ENCODE measurements around the gene CACTIN.

Gene CACTIN

GRCh38 chr19:3576696-3577443 is 49.7 kb downstream of the CACTIN start:
- Histone ChIP-seq H3K9me3 (ENCODE audit: insufficient read depth, low read length) (no peaks in the 10 kb centered on the region), H3K9ac (ENCODE audit: insufficient read length, low read depth) (peak overlapping the region; percentile 32), H3K36me3 (ENCODE audit: insufficient read depth, insufficient read length, low read length) (peaks cover 36% of the 10 kb centered on the region), H3K27me3 (ENCODE audit: insufficient read depth, insufficient read length) (no peaks in the 10 kb centered on the region), H3K4me3 (ENCODE audit: insufficient read length, low read depth) (no peak overlapping the region), H3K4me1 (ENCODE audit: insufficient read depth, insufficient read length) (peaks cover 17% of the 10 kb centered on the region)
- DNase-seq (ENCODE audit: low read depth, low spot score): no peak
- no peak for TF ChIP-seq SUZ12 (IDR thresholded peaks at IDR 0.05; ENCODE audit: extremely low read depth, insufficient read depth, insufficient read length)
- TF ChIP-seq ZNF274 (IDR thresholded peaks at IDR 0.05; ENCODE audit: low read depth, low read length): no peak
- no peak for TF ChIP-seq YY1 (IDR thresholded peaks at IDR 0.05; ENCODE audit: insufficient read depth, insufficient read length)

GRCh38 chr19:3575949-3576673 is 50.5 kb downstream of the CACTIN start:
- no peaks in the 10 kb centered on the region for H3K27me3 ChIP-seq (ENCODE audit: insufficient read depth, insufficient read length)
- TF ChIP-seq ZNF274 (IDR thresholded peaks at IDR 0.05; ENCODE audit: low read depth, low read length) (no peak), YY1 (IDR thresholded peaks at IDR 0.05; ENCODE audit: insufficient read depth, insufficient read length) (no peak), SUZ12 (IDR thresholded peaks at IDR 0.05; ENCODE audit: extremely low read depth, insufficient read depth, insufficient read length) (no peak)
- peaks cover 17% of the 10 kb centered on the region for H3K4me1 ChIP-seq (ENCODE audit: insufficient read depth, insufficient read length)
- no peak for DNase-seq (ENCODE audit: low read depth, low spot score)
- peak overlapping the region; percentile 32 for H3K9ac ChIP-seq (ENCODE audit: insufficient read length, low read depth)
- peaks cover 36% of the 10 kb centered on the region for H3K36me3 ChIP-seq (ENCODE audit: insufficient read depth, insufficient read length, low read length)
- H3K9me3 ChIP-seq (ENCODE audit: insufficient read depth, low read length): no peaks in the 10 kb centered on the region
- H3K4me3 ChIP-seq (ENCODE audit: insufficient read length, low read depth): no peak overlapping the region

- Histone ChIP-seq H3K9me3 (ENCODE audit: insufficient read depth, low read length) (no peaks in the 10 kb centered on the region), H3K27me3 (ENCODE audit: insufficient read depth, insufficient read length) (no peaks in the 10 kb centered on the region), H3K4me3 (ENCODE audit: insufficient read length, low read depth) (no peak overlapping the region), H3K36me3 (ENCODE audit: insufficient read depth, insufficient read length, low read length) (peaks cover 36% of the 10 kb centered on the region), H3K9ac (ENCODE audit: insufficient read length, low read depth) (peak overlapping the region; percentile 50), H3K4me1 (ENCODE audit: insufficient read depth, insufficient read length) (peaks cover 17% of the 10 kb centered on the region)
- no peak for TF ChIP-seq SUZ12 (IDR thresholded peaks at IDR 0.05; ENCODE audit: extremely low read depth, insufficient read depth, insufficient read length)
- no peak for TF ChIP-seq ZNF274 (IDR thresholded peaks at IDR 0.05; ENCODE audit: low read depth, low read length)
- no peak for TF ChIP-seq YY1 (IDR thresholded peaks at IDR 0.05; ENCODE audit: insufficient read depth, insufficient read length)
- DNase-seq (ENCODE audit: low read depth, low spot score): no peak
These were observed 51.3 kb downstream of the CACTIN start for GRCh38 chr19:3575260-3575741.

GRCh38 chr19:3573858-3574637 is 52.5 kb downstream of the CACTIN start:
- DNase-seq (ENCODE audit: low read depth, low spot score): peak; percentile 97
- TF ChIP-seq YY1 (IDR thresholded peaks at IDR 0.05; ENCODE audit: insufficient read depth, insufficient read length) (peak; percentile 41), SUZ12 (IDR thresholded peaks at IDR 0.05; ENCODE audit: extremely low read depth, insufficient read depth, insufficient read length) (no peak), ZNF274 (IDR thresholded peaks at IDR 0.05; ENCODE audit: low read depth, low read length) (no peak)
- Histone ChIP-seq H3K4me3 (ENCODE audit: insufficient read length, low read depth) (peak overlapping the region; percentile 95), H3K9me3 (ENCODE audit: insufficient read depth, low read length) (no peaks in the 10 kb centered on the region), H3K27me3 (ENCODE audit: insufficient read depth, insufficient read length) (no peaks in the 10 kb centered on the region), H3K9ac (ENCODE audit: insufficient read length, low read depth) (peak overlapping the region; percentile 95), H3K36me3 (ENCODE audit: insufficient read depth, insufficient read length, low read length) (peaks cover 34% of the 10 kb centered on the region), H3K4me1 (ENCODE audit: insufficient read depth, insufficient read length) (peaks cover 17% of the 10 kb centered on the region)

- TF ChIP-seq YY1 (IDR thresholded peaks at IDR 0.05; ENCODE audit: insufficient read depth, insufficient read length): no peak
- no peak for TF ChIP-seq SUZ12 (IDR thresholded peaks at IDR 0.05; ENCODE audit: extremely low read depth, insufficient read depth, insufficient read length)
- no peak for TF ChIP-seq ZNF274 (IDR thresholded peaks at IDR 0.05; ENCODE audit: low read depth, low read length)
- Histone ChIP-seq H3K4me1 (ENCODE audit: insufficient read depth, insufficient read length) (peaks cover 17% of the 10 kb centered on the region), H3K9ac (ENCODE audit: insufficient read length, low read depth) (peak overlapping the region; percentile 95), H3K27me3 (ENCODE audit: insufficient read depth, insufficient read length) (no peaks in the 10 kb centered on the region), H3K36me3 (ENCODE audit: insufficient read depth, insufficient read length, low read length) (peaks cover 29% of the 10 kb centered on the region), H3K9me3 (ENCODE audit: insufficient read depth, low read length) (no peaks in the 10 kb centered on the region), H3K4me3 (ENCODE audit: insufficient read length, low read depth) (peak overlapping the region; percentile 95)
- no peak for DNase-seq (ENCODE audit: low read depth, low spot score)
These were observed 53.3 kb downstream of the CACTIN start for GRCh38 chr19:3573162-3573857.

- peaks cover 17% of the 10 kb centered on the region for H3K4me1 ChIP-seq (ENCODE audit: insufficient read depth, insufficient read length)
These were observed 53.8 kb downstream of the CACTIN start, which contains the start of gene HMG20B for GRCh38 chr19:3572855-3573161. Gene HMG20B, plus strand, starts transcription at chr19:3572944. Its CDS starts 366 bp downstream, at chr19:3573310.

More at GRCh38 chr19:3572855-3573161, 53.8 kb downstream of the CACTIN start, which contains the start of gene HMG20B:
- Histone ChIP-seq H3K27me3 (ENCODE audit: insufficient read depth, insufficient read length) (no peaks in the 10 kb centered on the region), H3K4me3 (ENCODE audit: insufficient read length, low read depth) (peak within 1 kb of the TSS; percentile 95), H3K9me3 (ENCODE audit: insufficient read depth, low read length) (no peaks in the 10 kb centered on the region), H3K9ac (ENCODE audit: insufficient read length, low read depth) (peak within 1 kb of the TSS; percentile 95), H3K36me3 (ENCODE audit: insufficient read depth, insufficient read length, low read length) (peaks cover 24% of the 10 kb centered on the region)
- DNase-seq (ENCODE audit: low read depth, low spot score): no peak
- no peak for TF ChIP-seq ZNF274 (IDR thresholded peaks at IDR 0.05; ENCODE audit: low read depth, low read length)
- TF ChIP-seq YY1 (IDR thresholded peaks at IDR 0.05; ENCODE audit: insufficient read depth, insufficient read length): no peak
- TF ChIP-seq SUZ12 (IDR thresholded peaks at IDR 0.05; ENCODE audit: extremely low read depth, insufficient read depth, insufficient read length): no peak
